A549 (cell line): ENCODE results near the gene TNS3. TPM values are rescaled to one million over a fixed set of nuclear protein-coding genes. Genes with fewer than 3 reads are reported as not detected.
A peak's percentile ranks its signal among the peaks of the same experiment; 100 is the strongest.

Experiments used
- ATAC-seq, 2 experiments: fragments of 200-7000 bp in 1 of 2; fragments of >200 bp in 1 of 2; cut with Nextera tagmentation in 1 of 2; cut with Tn5 transposase in 1 of 2; 3 replicates each; pipeline versions ENCODE4 v1.8.0 to v1.9.1; 2018 to 2020; ENCODE audit warnings: mild to moderate bottlenecking in 1 of 2, moderate library complexity in 1 of 2
- CTCF ChIA-PET: fragments of 300-600 bp; sonication (Branson Sonifier 250); formaldehyde crosslinking; extraction: SDS; loops from one replicate; lab custom pipeline; 2021; ENCODE audit warnings: antibody characterized with exemption, inconsistent platforms; lab: Yijun Ruan, JAX
- POLR2A ChIA-PET: fragments of 350-600 bp; formaldehyde crosslinking; extraction: SDS; loops from one replicate; lab custom pipeline; 2021; ENCODE audit warnings: antibody characterized with exemption, inconsistent platforms; lab: Yijun Ruan, JAX
- DNase-seq, 2 experiments: peaks; one replicate each; pipeline versions ENCODE4 v3.0.0 to v3.0.0-alpha.2; 2011 to 2016; ENCODE audit warnings: low read depth in 1 of 2, low spot score in 1 of 2
- FAIRE-seq: peaks from 2 replicates; lab custom pipeline; 2011; peaks lifted over from hg19 to GRCh38; lab: Jason Lieb, UNC
- H3K27ac ChIP-seq, 2 experiments: fragments of >200 bp; sonication (Bioruptor Twin); formaldehyde crosslinking; 3 replicates each; pipeline ENCODE4 v1.5.1; 2016 to 2017
- H3K4me1 ChIP-seq: fragments of >200 bp; sonication (Bioruptor Twin); formaldehyde crosslinking; 3 replicates; pipeline ENCODE4 v1.6.1; 2016
- H3K4me2 ChIP-seq: fragments of >200 bp; sonication (Bioruptor Twin); formaldehyde crosslinking; 3 replicates; pipeline ENCODE4 v1.6.1; 2016
- H3K4me3 ChIP-seq: fragments of >200 bp; sonication (Bioruptor Twin); formaldehyde crosslinking; 3 replicates; pipeline ENCODE4 v1.5.1; 2016
- H3K9me3 ChIP-seq: fragments of >200 bp; sonication (Bioruptor Twin); formaldehyde crosslinking; 3 replicates; pipeline ENCODE4 v1.6.1; 2016
- BHLHE40 ChIP-seq: IDR thresholded peaks from 2 replicates; pipeline ENCODE4 v1.6.1; 2012; ENCODE audit warnings: low read depth, low read length, inconsistent platforms
- CBX8 ChIP-seq: fragments of 200-600 bp; sonication (generic); IDR thresholded peaks from 2 replicates; pipeline ENCODE4 v1.6.1; 2016
- CHD2 ChIP-seq: fragments of 150-350 bp; IDR thresholded peaks from 2 replicates; pipeline ENCODE4 v1.6.1; 2014; ENCODE audit warnings: low read length; ENCODE audit not compliant: partially characterized antibody
- CHD4 ChIP-seq: fragments of 200-600 bp; sonication (generic); IDR thresholded peaks from 2 replicates; pipeline ENCODE4 v1.6.1; 2016; ENCODE audit warnings: antibody characterized with exemption, mild to moderate bottlenecking, borderline replicate concordance
- FOSB ChIP-seq: fragments of 250-450 bp; sonication (Bioruptor Pico); IDR thresholded peaks from 2 replicates; pipeline ENCODE4 v1.5.0; 2020; ENCODE audit warnings: mild to moderate bottlenecking, moderate library complexity
- FOXS1 ChIP-seq: fragments of 250-450 bp; sonication (Bioruptor Pico); IDR thresholded peaks from 2 replicates; pipeline ENCODE4 v1.5.0; 2020; ENCODE audit warnings: mild to moderate bottlenecking, moderate library complexity
- HES2 ChIP-seq: fragments of >200 bp; sonication (Bioruptor Twin); formaldehyde crosslinking; IDR thresholded peaks from 2 replicates; pipeline ENCODE4 v1.6.1; 2016
- HEYL ChIP-seq: fragments of 250-450 bp; sonication (Bioruptor Pico); IDR thresholded peaks from 2 replicates; pipeline ENCODE4 v1.8.0; 2021; ENCODE audit warnings: mild to moderate bottlenecking, moderate library complexity
- HMGXB4 ChIP-seq: fragments of 250-450 bp; sonication (Bioruptor Pico); IDR thresholded peaks from 2 replicates; pipeline ENCODE4 v1.5.0; 2021; ENCODE audit warnings: mild to moderate bottlenecking, moderate library complexity, borderline replicate concordance
- MAZ ChIP-seq: fragments of 150-350 bp; IDR thresholded peaks from 2 replicates; pipeline ENCODE4 v1.6.1; 2014; ENCODE audit warnings: antibody characterized with exemption, low read depth, low read length, borderline replicate concordance
- NR3C1 ChIP-seq: fragments of >200 bp; sonication (Bioruptor Twin); formaldehyde crosslinking; IDR thresholded peaks from 3 replicates; pipeline ENCODE4 v1.6.1; 2017
- POLR2AphosphoS2 ChIP-seq: conservative IDR thresholded peaks from 2 replicates; pipeline ENCODE4 v1.6.1; 2012; ENCODE audit warnings: low read length, improper control_type of control experiment, inconsistent platforms
- RCOR1 ChIP-seq: fragments of 150-350 bp; IDR thresholded peaks from 2 replicates; pipeline ENCODE4 v1.6.1; 2014; ENCODE audit warnings: antibody characterized with exemption, low read length, low read depth
- REST ChIP-seq: fragments of 200-600 bp; sonication (generic); IDR thresholded peaks from 2 replicates; pipeline ENCODE4 v1.6.1; 2016; ENCODE audit warnings: antibody characterized with exemption, mild to moderate bottlenecking, moderate library complexity
- USF2 ChIP-seq: fragments of 450-650 bp; IDR thresholded peaks from 2 replicates; pipeline ENCODE4 v1.6.1; 2014; ENCODE audit warnings: antibody characterized with exemption
- WGBS: methylation state at CpG from one replicate; pipeline ENCODE4 v1.1.6; 2017; ENCODE audit errors: missing lambda C conversion rate; 5-methylcytosine and 5-hydroxymethylcytosine counted together
- polyA plus RNA-seq, 4 experiments: library from polyadenylated mRNA; depleted of rRNA in 3 of 4; stranded (reverse); fragments of >200 nt; fragmentation: RNase III in 1 of 4; extraction: RNeasy Plus Mini Kit Qiagen cat#74134 plus additional on column Dnase treatment in 1 of 4; gene quantifications; 2 replicates in 3 of 4; 3 replicates in 1 of 4; pipeline ENCODE4 v1.2.3, GENCODE V29; 2011 to 2017

The TNS3 gene
- polyA plus RNA-seq, 2 of the 4 experiments (the other 2 are of a cell fraction), result 107 to 134 TPM

GRCh38 chr7:47347816-47348385 lies 234.0 kb downstream of the TNS3 start (continued):
- no peak for TF ChIP-seq HMGXB4 (CRISPR knock-in tag)
- TF ChIP-seq, all 56 proteins: peak for 0

- no peak for FAIRE-seq
- CTCF ChIA-PET, result interaction anchor here (0.8 kb wide), 1 partner anchor 81 kb away, joined by 4 read pairs; no protein-coding TSS in a partner anchor
These were observed 234.6 kb downstream of the TNS3 start for GRCh38 chr7:47347346-47347745.

GRCh38 chr7:47346377-47346914 lies 235.5 kb downstream of the TNS3 start:
- POLR2A ChIA-PET, result no interaction called here
- Histone ChIP-seq H3K4me1 (peaks cover 3% of the 10 kb centered on the region; the same call in 1 of the 3 replicates), H3K9me3 (no peaks in the 10 kb centered on the region), H3K27ac (no peak overlapping the region), H3K4me2 (no peak overlapping the region), H3K4me3 (no peak overlapping the region)
- no peak for DNase-seq
- TF ChIP-seq RCOR1 (no peak), FOXS1 (no peak), REST (no peak), USF2 (no peak), FOSB (CRISPR knock-in tag) (no peak), NR3C1 (no peak), MAZ (no peak), CHD4 (no peak)
- CTCF ChIA-PET, result interaction anchor here (1.6 kb wide), 1 partner anchor 598 kb away, joined by 3 read pairs; no protein-coding TSS in a partner anchor
- 97% methylated on average over 7 of the region's 7 CpGs for WGBS
- FAIRE-seq, result no peak
- ATAC-seq, result 0 out of 6 replicates have a peak, but pooled peaks of 1 of the 2 experiments have one; percentile 3

More at GRCh38 chr7:47347346-47347745, 234.6 kb downstream of the TNS3 start:
- H3K27ac ChIP-seq, result no peak overlapping the region
- no peak for DNase-seq
- no peak overlapping the region for H3K4me2 ChIP-seq
- POLR2A ChIA-PET, result no interaction called here
- H3K9me3 ChIP-seq, result no peaks in the 10 kb centered on the region
- H3K4me3 ChIP-seq, result no peak overlapping the region
- peaks cover 3% of the 10 kb centered on the region; the same call in 1 of the 3 replicates for H3K4me1 ChIP-seq
- 87% methylated on average over 6 of the region's 6 CpGs for WGBS
- TF ChIP-seq HEYL (CRISPR knock-in tag), result no peak
- no peak for TF ChIP-seq CBX8
- no peak for TF ChIP-seq BHLHE40
- no peak for TF ChIP-seq HES2
- TF ChIP-seq CHD2, result no peak
- no peak for TF ChIP-seq USF2
- no peak for TF ChIP-seq POLR2AphosphoS2
- TF ChIP-seq, all 56 proteins: peak for 0
- no peak for ATAC-seq
